Measurements from ENCODE around the gene SNRPD3.

- TF ChIP-seq CTCF (IDR thresholded peaks at IDR 0.05) (no peak), POLR2A (IDR thresholded peaks at IDR 0.05) (no peak)
Observed at GRCh38 chr22:24543679-24544243, 12.0 kb upstream of the SNRPD3 start.
